ENCODE data around the gene UBE2D2.

- TF ChIP-seq, protein P1, sequence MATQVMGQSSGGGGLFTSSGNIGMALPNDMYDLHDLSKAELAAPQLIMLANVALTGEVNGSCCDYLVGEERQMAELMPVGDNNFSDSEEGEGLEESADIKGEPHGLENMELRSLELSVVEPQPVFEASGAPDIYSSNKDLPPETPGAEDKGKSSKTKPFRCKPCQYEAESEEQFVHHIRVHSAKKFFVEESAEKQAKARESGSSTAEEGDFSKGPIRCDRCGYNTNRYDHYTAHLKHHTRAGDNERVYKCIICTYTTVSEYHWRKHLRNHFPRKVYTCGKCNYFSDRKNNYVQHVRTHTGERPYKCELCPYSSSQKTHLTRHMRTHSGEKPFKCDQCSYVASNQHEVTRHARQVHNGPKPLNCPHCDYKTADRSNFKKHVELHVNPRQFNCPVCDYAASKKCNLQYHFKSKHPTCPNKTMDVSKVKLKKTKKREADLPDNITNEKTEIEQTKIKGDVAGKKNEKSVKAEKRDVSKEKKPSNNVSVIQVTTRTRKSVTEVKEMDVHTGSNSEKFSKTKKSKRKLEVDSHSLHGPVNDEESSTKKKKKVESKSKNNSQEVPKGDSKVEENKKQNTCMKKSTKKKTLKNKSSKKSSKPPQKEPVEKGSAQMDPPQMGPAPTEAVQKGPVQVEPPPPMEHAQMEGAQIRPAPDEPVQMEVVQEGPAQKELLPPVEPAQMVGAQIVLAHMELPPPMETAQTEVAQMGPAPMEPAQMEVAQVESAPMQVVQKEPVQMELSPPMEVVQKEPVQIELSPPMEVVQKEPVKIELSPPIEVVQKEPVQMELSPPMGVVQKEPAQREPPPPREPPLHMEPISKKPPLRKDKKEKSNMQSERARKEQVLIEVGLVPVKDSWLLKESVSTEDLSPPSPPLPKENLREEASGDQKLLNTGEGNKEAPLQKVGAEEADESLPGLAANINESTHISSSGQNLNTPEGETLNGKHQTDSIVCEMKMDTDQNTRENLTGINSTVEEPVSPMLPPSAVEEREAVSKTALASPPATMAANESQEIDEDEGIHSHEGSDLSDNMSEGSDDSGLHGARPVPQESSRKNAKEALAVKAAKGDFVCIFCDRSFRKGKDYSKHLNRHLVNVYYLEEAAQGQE (IDR thresholded peaks at IDR 0.05; ENCODE audit: insufficient read depth in 1 of 2, low read depth in 2 of 2, low read length in 1 of 2) = no peak
- TF ChIP-seq, protein P2, sequence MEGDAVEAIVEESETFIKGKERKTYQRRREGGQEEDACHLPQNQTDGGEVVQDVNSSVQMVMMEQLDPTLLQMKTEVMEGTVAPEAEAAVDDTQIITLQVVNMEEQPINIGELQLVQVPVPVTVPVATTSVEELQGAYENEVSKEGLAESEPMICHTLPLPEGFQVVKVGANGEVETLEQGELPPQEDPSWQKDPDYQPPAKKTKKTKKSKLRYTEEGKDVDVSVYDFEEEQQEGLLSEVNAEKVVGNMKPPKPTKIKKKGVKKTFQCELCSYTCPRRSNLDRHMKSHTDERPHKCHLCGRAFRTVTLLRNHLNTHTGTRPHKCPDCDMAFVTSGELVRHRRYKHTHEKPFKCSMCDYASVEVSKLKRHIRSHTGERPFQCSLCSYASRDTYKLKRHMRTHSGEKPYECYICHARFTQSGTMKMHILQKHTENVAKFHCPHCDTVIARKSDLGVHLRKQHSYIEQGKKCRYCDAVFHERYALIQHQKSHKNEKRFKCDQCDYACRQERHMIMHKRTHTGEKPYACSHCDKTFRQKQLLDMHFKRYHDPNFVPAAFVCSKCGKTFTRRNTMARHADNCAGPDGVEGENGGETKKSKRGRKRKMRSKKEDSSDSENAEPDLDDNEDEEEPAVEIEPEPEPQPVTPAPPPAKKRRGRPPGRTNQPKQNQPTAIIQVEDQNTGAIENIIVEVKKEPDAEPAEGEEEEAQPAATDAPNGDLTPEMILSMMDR (IDR thresholded peaks at IDR 0.05) = no peak
- no peak for TF ChIP-seq POLR2AphosphoS5 (IDR thresholded peaks at IDR 0.05; ENCODE audit: low read depth, low read length)
- TF ChIP-seq TCF7L2 (IDR thresholded peaks at IDR 0.05; ENCODE audit: low read depth, low read length) = no peak
Measured at GRCh38 chr5:139664727-139665351, 103.7 kb downstream of the UBE2D2 start.
